SU-DHL-6 (cell line): Measurements from ENCODE around the gene CCDC85C.

ENCODE experiments used
- H2AFZ ChIP-seq: fragments of 200-600 bp; sonication (generic); 2 replicates; pipeline ENCODE4 v1.6.1; 2014; ENCODE audit warnings: low read depth, mild to moderate bottlenecking, moderate library complexity, mixed read lengths, antibody characterized with exemption, low read length; ENCODE audit not compliant: severe bottlenecking
- H3F3A ChIP-seq: fragments of 200-600 bp; shearing (Covaris generic); 2 replicates; pipeline ENCODE4 v1.6.0; 2016; ENCODE audit warnings: antibody characterized with exemption, mild to moderate bottlenecking; ENCODE audit not compliant: insufficient read depth
- H3K27ac ChIP-seq: fragments of 200-600 bp; sonication (generic); 2 replicates; pipeline ENCODE4 v1.5.1; 2016; ENCODE audit warnings: low read depth, mild to moderate bottlenecking, low read length, moderate library complexity, mixed read lengths
- H3K27me3 ChIP-seq: fragments of 200-600 bp; sonication (generic), shearing (Covaris generic); 2 replicates; pipeline ENCODE4 v1.6.0; 2014; ENCODE audit warnings: mild to moderate bottlenecking, low read length
- H3K36me3 ChIP-seq: fragments of 200-600 bp; sonication (generic); 2 replicates; pipeline ENCODE4 v1.6.1; 2014; ENCODE audit warnings: mild to moderate bottlenecking, low read length, mixed read lengths
- H3K4me2 ChIP-seq: fragments of 300-600, 200-600 bp; shearing (Covaris generic), sonication (generic); 2 replicates; pipeline ENCODE4 v1.6.0; 2014; ENCODE audit warnings: low read length, low read depth, mild to moderate bottlenecking; ENCODE audit not compliant: poor library complexity, severe bottlenecking
- H3K4me3 ChIP-seq: fragments of 200-600 bp; sonication (generic); 2 replicates; pipeline ENCODE4 v1.5.1; 2014; ENCODE audit warnings: antibody characterized with exemption, low read length, mild to moderate bottlenecking, mixed read lengths; ENCODE audit not compliant: insufficient read depth, poor library complexity, severe bottlenecking
- H3K79me2 ChIP-seq: fragments of 200-600 bp; sonication (generic); 2 replicates; pipeline ENCODE4 v1.6.1; 2014; ENCODE audit warnings: mild to moderate bottlenecking, low read length, moderate library complexity; ENCODE audit not compliant: insufficient read depth
- H3K9ac ChIP-seq: fragments of 200-600 bp; sonication (generic); 2 replicates; pipeline ENCODE4 v1.7.0; 2014; ENCODE audit warnings: mild to moderate bottlenecking, low read length
- H3K9me2 ChIP-seq: fragments of 200-600 bp; sonication (generic); replicated peaks from 2 replicates; pipeline ENCODE4 v1.6.1; 2014; ENCODE audit warnings: low read length; ENCODE audit not compliant: insufficient read depth
- H3K9me3 ChIP-seq: fragments of 200-600 bp; sonication (generic); 2 replicates; pipeline ENCODE4 v1.6.1; 2014; ENCODE audit warnings: low read length, mixed read lengths; ENCODE audit not compliant: insufficient read depth
- H4K20me1 ChIP-seq: fragments of 200-600 bp; sonication (generic); 2 replicates; pipeline ENCODE4 v1.6.1; 2014; ENCODE audit warnings: low read depth, mild to moderate bottlenecking, antibody characterized with exemption, low read length, moderate library complexity, mixed read lengths
- EZH2phosphoT487 ChIP-seq: fragments of 200-600 bp; sonication (generic), shearing (Covaris generic); conservative IDR thresholded peaks from 2 replicates; pipeline ENCODE4 v1.6.1; 2018; ENCODE audit warnings: mild to moderate bottlenecking, antibody characterized with exemption, low read length, moderate library complexity, mixed read lengths
- TF ChIP-seq, protein P1 (sequence below): fragments of 200-600 bp; sonication (generic); IDR thresholded peaks from one replicate; pipeline ENCODE4 v1.5.1; 2017; ENCODE audit warnings: antibody characterized with exemption, mild to moderate bottlenecking, low read length, moderate library complexity; ENCODE audit not compliant: insufficient read depth, poor library complexity, severe bottlenecking

The CCDC85C gene

DNA sequence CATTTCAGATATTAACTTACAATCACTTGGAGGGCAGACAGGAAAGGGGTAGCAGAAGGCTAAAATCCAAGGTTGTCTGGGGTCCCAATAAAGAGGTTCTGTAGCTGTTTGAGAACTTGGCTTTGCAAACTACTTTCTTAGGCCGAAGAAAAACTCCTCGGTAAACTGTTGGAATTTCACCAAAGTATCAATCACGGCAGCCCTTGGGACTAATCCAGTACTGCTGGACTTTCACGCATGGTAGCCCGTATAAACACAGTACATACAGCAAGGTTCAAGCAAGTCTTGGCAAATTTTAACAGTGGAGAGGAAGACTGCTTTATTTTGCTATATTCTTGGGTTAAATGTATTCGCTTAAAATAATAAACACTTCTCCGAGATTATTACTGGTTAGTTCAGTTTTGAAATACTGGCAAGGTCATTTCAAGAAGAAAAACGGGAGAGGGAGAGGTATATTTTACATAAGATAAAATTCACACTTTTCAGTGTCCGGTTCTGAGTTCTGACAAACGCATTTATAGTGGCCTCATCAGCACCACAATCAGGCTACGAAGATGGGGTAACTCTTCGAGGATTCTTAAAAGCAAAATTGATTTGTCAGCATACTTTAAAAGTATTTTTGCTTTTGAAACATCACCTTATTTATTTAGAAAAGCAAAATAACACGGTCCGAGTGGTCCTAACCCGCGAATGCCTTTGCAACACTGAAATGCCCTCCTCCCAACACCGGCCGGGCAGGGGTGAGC, 124.7 kb downstream of the CCDC85C start:
- Histone ChIP-seq H3K27me3 (no peaks in the 10 kb centered on the region), H3K79me2 (peaks cover 82% of the 10 kb centered on the region), H3K4me3 (peak overlapping the region; percentile 59), H3K9ac (peak overlapping the region; percentile 55), H3K36me3 (no peaks in the 10 kb centered on the region), H3K9me3 (no peaks in the 10 kb centered on the region), H4K20me1 (peaks cover 47% of the 10 kb centered on the region), H3K4me2 (peak overlapping the region; percentile 68), H3K27ac (no peak overlapping the region), H3K9me2 (no peaks in the 10 kb centered on the region), H2AFZ (no peak overlapping the region), H3F3A (no peaks in the 10 kb centered on the region)
- TF ChIP-seq EZH2phosphoT487 = no peak
- TF ChIP-seq, protein P1, sequence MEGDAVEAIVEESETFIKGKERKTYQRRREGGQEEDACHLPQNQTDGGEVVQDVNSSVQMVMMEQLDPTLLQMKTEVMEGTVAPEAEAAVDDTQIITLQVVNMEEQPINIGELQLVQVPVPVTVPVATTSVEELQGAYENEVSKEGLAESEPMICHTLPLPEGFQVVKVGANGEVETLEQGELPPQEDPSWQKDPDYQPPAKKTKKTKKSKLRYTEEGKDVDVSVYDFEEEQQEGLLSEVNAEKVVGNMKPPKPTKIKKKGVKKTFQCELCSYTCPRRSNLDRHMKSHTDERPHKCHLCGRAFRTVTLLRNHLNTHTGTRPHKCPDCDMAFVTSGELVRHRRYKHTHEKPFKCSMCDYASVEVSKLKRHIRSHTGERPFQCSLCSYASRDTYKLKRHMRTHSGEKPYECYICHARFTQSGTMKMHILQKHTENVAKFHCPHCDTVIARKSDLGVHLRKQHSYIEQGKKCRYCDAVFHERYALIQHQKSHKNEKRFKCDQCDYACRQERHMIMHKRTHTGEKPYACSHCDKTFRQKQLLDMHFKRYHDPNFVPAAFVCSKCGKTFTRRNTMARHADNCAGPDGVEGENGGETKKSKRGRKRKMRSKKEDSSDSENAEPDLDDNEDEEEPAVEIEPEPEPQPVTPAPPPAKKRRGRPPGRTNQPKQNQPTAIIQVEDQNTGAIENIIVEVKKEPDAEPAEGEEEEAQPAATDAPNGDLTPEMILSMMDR = no peak

DNA sequence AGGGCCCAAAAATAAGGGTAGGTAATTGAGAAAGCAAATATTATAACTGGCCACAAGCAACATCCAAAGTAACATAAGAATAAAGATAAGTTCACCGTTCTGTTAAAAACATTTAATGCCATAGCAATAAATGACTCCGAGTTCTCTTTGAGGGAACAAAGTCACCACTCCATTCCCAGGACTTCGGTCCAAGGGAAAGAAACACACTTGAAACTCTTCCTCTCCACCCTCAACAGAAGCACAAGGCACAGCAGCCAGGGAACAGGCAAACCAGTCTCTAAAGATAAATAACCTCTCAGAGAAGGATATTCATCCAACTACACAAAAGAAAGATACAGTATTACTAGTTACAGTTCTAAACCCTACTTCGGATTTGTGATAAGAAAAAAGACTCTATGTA, 125.9 kb downstream of the CCDC85C start:
- Histone ChIP-seq H2AFZ (no peak overlapping the region), H4K20me1 (peaks cover 39% of the 10 kb centered on the region), H3F3A (no peaks in the 10 kb centered on the region), H3K27ac (no peak overlapping the region), H3K4me3 (no peak overlapping the region), H3K79me2 (peaks cover 79% of the 10 kb centered on the region), H3K36me3 (no peaks in the 10 kb centered on the region), H3K27me3 (no peaks in the 10 kb centered on the region), H3K4me2 (no peak overlapping the region), H3K9me3 (no peaks in the 10 kb centered on the region), H3K9ac (no peak overlapping the region), H3K9me2 (no peaks in the 10 kb centered on the region)
- TF ChIP-seq EZH2phosphoT487 = no peak
- TF ChIP-seq, protein P1 = no peak

DNA sequence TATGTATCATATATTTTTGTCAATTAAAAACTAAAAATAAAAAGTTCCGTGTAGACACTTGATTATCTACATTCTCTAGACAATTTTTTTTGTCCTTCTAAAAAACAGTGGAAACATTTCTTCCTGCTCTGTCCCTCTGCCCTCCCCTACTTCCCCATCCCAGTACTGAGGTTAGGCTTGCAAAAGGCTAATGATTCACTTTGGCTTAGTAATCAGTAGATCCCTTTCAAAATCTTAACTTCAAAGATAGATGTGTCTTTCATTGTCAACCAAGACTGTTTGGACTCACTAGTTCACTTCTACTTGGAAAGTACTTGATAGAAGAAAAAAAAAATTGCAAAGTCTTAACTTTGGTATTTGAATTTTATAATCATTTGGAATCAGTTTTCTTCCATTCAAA, 127.1 kb downstream of the CCDC85C start:
- Histone ChIP-seq H3K9me3 (no peaks in the 10 kb centered on the region), H3K9ac (no peak overlapping the region), H2AFZ (no peak overlapping the region), H3K4me2 (no peak overlapping the region), H3K27me3 (no peaks in the 10 kb centered on the region), H3K9me2 (no peaks in the 10 kb centered on the region), H3K4me3 (no peak overlapping the region), H3K36me3 (no peaks in the 10 kb centered on the region), H4K20me1 (peaks cover 34% of the 10 kb centered on the region), H3F3A (no peaks in the 10 kb centered on the region), H3K79me2 (peaks cover 79% of the 10 kb centered on the region), H3K27ac (no peak overlapping the region)
- TF ChIP-seq, protein P1 = no peak
- TF ChIP-seq EZH2phosphoT487 = no peak
